HepG2 (cell line): ENCODE data around the gene TCEAL8. TPM values are rescaled to one million over a fixed set of nuclear protein-coding genes. Genes with fewer than 3 reads are reported as not detected.

Source experiments
- ATAC-seq: fragments of 200-7000 bp; cut with Tn5 transposase; 3 replicates; pipeline ENCODE4 v1.9.1; 2020; ENCODE audit warnings: mild to moderate bottlenecking, moderate library complexity
- BruUV-seq: library from RNA; stranded (reverse); fragments of 400-500 nt; replicated peaks from 2 replicates; lab custom pipeline; 2021; lab: Mats Ljungman, UMichigan
- CTCF ChIA-PET: fragments of 300-600 bp; formaldehyde crosslinking; extraction: SDS; loops from one replicate; lab custom pipeline; 2021; ENCODE audit warnings: low total read pairs, inconsistent platforms, low intra/inter-chr PET ratio; lab: Yijun Ruan, JAX
- POLR2A ChIA-PET: fragments of 350-600 bp; sonication (Branson Sonifier 250); formaldehyde crosslinking; loops from one replicate; lab custom pipeline; 2020; ENCODE audit warnings: antibody characterized with exemption, inconsistent platforms; lab: Yijun Ruan, JAX
- DNase-seq: peaks from one replicate; pipeline ENCODE4 v3.0.0-alpha.2; 2015; ENCODE audit warnings: low spot score
- FAIRE-seq: peaks from 3 replicates; lab custom pipeline; 2011; peaks lifted over from hg19 to GRCh38; lab: Jason Lieb, UNC
- H2AFZ ChIP-seq: one replicate; pipeline ENCODE4 v1.6.1; 2011; ENCODE audit warnings: low read length, inconsistent platforms
- H3K27ac ChIP-seq: fragments of 300-600 bp; 3 replicates; pipeline ENCODE4 v1.8.0; 2011; ENCODE audit warnings: mixed run types, mild to moderate bottlenecking, mixed read lengths, low read length, inconsistent platforms; ENCODE audit not compliant: insufficient read depth; ENCODE audit errors: extremely low read length
- H3K27me3 ChIP-seq, 2 experiments: fragments of 200-600 bp in 1 of 2; 2 replicates in 1 of 2; 3 replicates in 1 of 2; pipeline versions ENCODE4 v1.6.0 to v1.8.0; 2011; ENCODE audit warnings: low read length in 2 of 2, mild to moderate bottlenecking in 2 of 2, moderate library complexity in 2 of 2, inconsistent platforms in 1 of 2; ENCODE audit not compliant: insufficient read depth in 2 of 2, control insufficient read depth in 1 of 2
- H3K36me3 ChIP-seq, 2 experiments: fragments of 200-600 bp in 1 of 2; replicated peaks in 1 of 2; 2 replicates in 1 of 2; 3 replicates in 1 of 2; pipeline versions ENCODE4 v1.5.1 to v1.8.0; 2011; ENCODE audit warnings: low read length in 2 of 2, inconsistent platforms in 1 of 2; ENCODE audit not compliant: insufficient read depth in 2 of 2, control insufficient read depth in 1 of 2
- H3K4me1 ChIP-seq: 2 replicates; pipeline ENCODE4 v1.5.1; 2012; ENCODE audit warnings: low read length, inconsistent platforms; ENCODE audit not compliant: insufficient read depth
- H3K4me2 ChIP-seq: 2 replicates; pipeline ENCODE4 v1.6.0; 2011; ENCODE audit warnings: low read depth, low read length, inconsistent platforms
- H3K4me3 ChIP-seq, 3 experiments: fragments of 200-600 bp in 1 of 3; sonication (generic), shearing (Covaris generic) in 1 of 3; replicated peaks in 1 of 3; 2 replicates each; pipeline ENCODE4 v1.5.1; 2011 to 2016; ENCODE audit warnings: low read length in 3 of 3, inconsistent platforms in 2 of 3, low read depth in 2 of 3, mild to moderate bottlenecking in 2 of 3, control low read depth in 1 of 3, mixed read lengths in 1 of 3; ENCODE audit not compliant: insufficient read depth in 1 of 3
- H3K79me2 ChIP-seq: one replicate; pipeline ENCODE4 v1.6.1; 2011; ENCODE audit warnings: low read length, inconsistent platforms; ENCODE audit not compliant: insufficient read depth
- H3K9ac ChIP-seq: 2 replicates; pipeline ENCODE4 v1.6.0; 2011; ENCODE audit warnings: mild to moderate bottlenecking, low read depth, low read length, inconsistent platforms; ENCODE audit not compliant: insufficient read depth
- H3K9me3 ChIP-seq: 2 replicates; pipeline ENCODE4 v1.5.1; 2012; ENCODE audit warnings: mild to moderate bottlenecking, low read length
- H4K20me1 ChIP-seq: 2 replicates; pipeline ENCODE4 v1.6.0; 2011; ENCODE audit warnings: inconsistent platforms, mild to moderate bottlenecking, low read length, moderate library complexity; ENCODE audit not compliant: insufficient read depth
- DR1 ChIP-seq: sonication (generic); formaldehyde crosslinking; IDR thresholded peaks from 2 replicates; pipeline ENCODE4 v1.8.0; 2021; ENCODE audit warnings: mild to moderate bottlenecking, missing genetic modification reagents, inconsistent platforms
- GLI4 ChIP-seq: sonication (generic); formaldehyde crosslinking; IDR thresholded peaks from 2 replicates; pipeline ENCODE4 v1.5.1; 2020; ENCODE audit warnings: missing genetic modification reagents, mild to moderate bottlenecking, moderate library complexity, borderline replicate concordance
- MBNL3 ChIP-seq: fragments of 250-450 bp; sonication (Bioruptor Pico); conservative IDR thresholded peaks from 2 replicates; pipeline ENCODE4 v1.8.0; 2022; ENCODE audit warnings: mild to moderate bottlenecking, inconsistent platforms
- SRSF4 ChIP-seq: fragments of 200-400 bp; formaldehyde crosslinking; IDR thresholded peaks from one replicate; pipeline ENCODE4 v1.6.1; 2018; ENCODE audit warnings: mild to moderate bottlenecking, low read depth, low read length, moderate library complexity; ENCODE audit not compliant: poor library complexity, severe bottlenecking
- ZNF513 ChIP-seq: sonication (generic); formaldehyde crosslinking; conservative IDR thresholded peaks from 2 replicates; pipeline ENCODE4 v1.5.0; 2020; ENCODE audit warnings: missing genetic modification reagents
- ZNF614 ChIP-seq: IDR thresholded peaks from 2 replicates; pipeline ENCODE4 v1.6.1; 2018; ENCODE audit warnings: missing biosample characterization, missing genetic modification reagents, inconsistent platforms, borderline replicate concordance
- WGBS: methylation state at CpG from one replicate; pipeline ENCODE4 v1.1.6; 2017; ENCODE audit warnings: low lambda C conversion rate; 5-methylcytosine and 5-hydroxymethylcytosine counted together
- in situ Hi-C: cut with HindIII; loops from 2 replicates; pipeline ENCODE4 v1.10.0; 2017; ENCODE audit warnings: low pct_unique_long_range_greater_than_20kb; ENCODE audit not compliant: extremely low pct_ligation_motif_present
- intact Hi-C: fragments of 100-400 bp; cut with micrococcal nuclease; formaldehyde crosslinking; loops from one replicate; pipeline ENCODE4 v1.10.0; 2022; ENCODE audit not compliant: unreplicated experiment
- polyA plus RNA-seq, 8 experiments: library from polyadenylated mRNA; depleted of rRNA in 3 of 8; stranded (reverse) in 7 of 8; unstranded in 1 of 8; fragments of >200 nt; fragmentation: Illumina TruSeq in 4 of 8; extraction: Trizol in 4 of 8; gene quantifications; 2 replicates each; pipeline versions ENCODE4 v1.2.1 to v1.2.3, GENCODE V29; 2011 to 2016; ENCODE audit warnings: low read depth in 4 of 8, missing spikeins in 1 of 8, mixed read lengths in 1 of 8; ENCODE audit not compliant: insufficient read depth in 1 of 8
- total RNA-seq, 5 experiments: library from RNA; depleted of rRNA; stranded (reverse); fragments of >200 nt; fragmentation: Illumina TruSeq; extraction: Trizol; gene quantifications; 2 replicates each; pipeline ENCODE4 v1.2.3, GENCODE V29; 2016; ENCODE audit warnings: low read depth in 1 of 5
- TF ChIP-seq, protein P1 (sequence below): sonication (generic); formaldehyde crosslinking; conservative IDR thresholded peaks from 2 replicates; pipeline ENCODE4 v1.8.0; 2022; ENCODE audit warnings: missing genetic modification reagents
- TF ChIP-seq, protein P2 (sequence below): IDR thresholded peaks from 2 replicates; pipeline ENCODE4 v1.6.1; 2012; ENCODE audit warnings: low read length, improper control_type of control experiment

Gene TCEAL8
- total and polyA plus RNA-seq, 2 of the 13 experiments (the other 11 are each of a cell fraction or from before 2014, with no cell fraction given), result 20.0 to 40.8 TPM

GRCh38 chrX:103276581-103277002, 21.6 kb upstream of the TCEAL8 start, which contains the start of gene TCEAL5:
Gene TCEAL5, minus strand, starts transcription at chrX:103276750. Its CDS starts 2,187 bp downstream, at chrX:103274563.
- ChIA-PET CTCF (no interaction called here), POLR2A (no interaction called here)
- no peaks in the 10 kb centered on the region for H3K79me2 ChIP-seq
- H3K36me3 ChIP-seq, result no peaks in the 10 kb centered on the region
- FAIRE-seq, result no peak
- no peak within 1 kb of the TSS for H3K4me3 ChIP-seq
- 6% methylated on average over 5 of the region's 17 CpGs for WGBS
- intact Hi-C loops, result no loop called here
- H3K9ac ChIP-seq, result no peak within 1 kb of the TSS
- no peaks in the 10 kb centered on the region for H3K4me1 ChIP-seq
- no peaks in the 10 kb centered on the region for H3K9me3 ChIP-seq
- H3K27ac ChIP-seq, result no peak within 1 kb of the TSS
- in situ Hi-C loops, result no loop called here
- no peaks in the 10 kb centered on the region for H3K27me3 ChIP-seq
- DNase-seq, result no peak
- no peak for ATAC-seq
- TF ChIP-seq, protein P1, sequence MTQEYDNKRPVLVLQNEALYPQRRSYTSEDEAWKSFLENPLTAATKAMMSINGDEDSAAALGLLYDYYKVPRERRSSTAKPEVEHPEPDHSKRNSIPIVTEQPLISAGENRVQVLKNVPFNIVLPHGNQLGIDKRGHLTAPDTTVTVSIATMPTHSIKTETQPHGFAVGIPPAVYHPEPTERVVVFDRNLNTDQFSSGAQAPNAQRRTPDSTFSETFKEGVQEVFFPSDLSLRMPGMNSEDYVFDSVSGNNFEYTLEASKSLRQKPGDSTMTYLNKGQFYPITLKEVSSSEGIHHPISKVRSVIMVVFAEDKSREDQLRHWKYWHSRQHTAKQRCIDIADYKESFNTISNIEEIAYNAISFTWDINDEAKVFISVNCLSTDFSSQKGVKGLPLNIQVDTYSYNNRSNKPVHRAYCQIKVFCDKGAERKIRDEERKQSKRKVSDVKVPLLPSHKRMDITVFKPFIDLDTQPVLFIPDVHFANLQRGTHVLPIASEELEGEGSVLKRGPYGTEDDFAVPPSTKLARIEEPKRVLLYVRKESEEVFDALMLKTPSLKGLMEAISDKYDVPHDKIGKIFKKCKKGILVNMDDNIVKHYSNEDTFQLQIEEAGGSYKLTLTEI (CRISPR knock-in tag), result no peak
- TF ChIP-seq DR1 (CRISPR knock-in tag) (no peak), GLI4 (CRISPR knock-in tag) (no peak), ZNF513 (CRISPR knock-in tag) (no peak), MBNL3 (no peak), SRSF4 (no peak), ZNF614 (no peak)
- TF ChIP-seq, protein P2, sequence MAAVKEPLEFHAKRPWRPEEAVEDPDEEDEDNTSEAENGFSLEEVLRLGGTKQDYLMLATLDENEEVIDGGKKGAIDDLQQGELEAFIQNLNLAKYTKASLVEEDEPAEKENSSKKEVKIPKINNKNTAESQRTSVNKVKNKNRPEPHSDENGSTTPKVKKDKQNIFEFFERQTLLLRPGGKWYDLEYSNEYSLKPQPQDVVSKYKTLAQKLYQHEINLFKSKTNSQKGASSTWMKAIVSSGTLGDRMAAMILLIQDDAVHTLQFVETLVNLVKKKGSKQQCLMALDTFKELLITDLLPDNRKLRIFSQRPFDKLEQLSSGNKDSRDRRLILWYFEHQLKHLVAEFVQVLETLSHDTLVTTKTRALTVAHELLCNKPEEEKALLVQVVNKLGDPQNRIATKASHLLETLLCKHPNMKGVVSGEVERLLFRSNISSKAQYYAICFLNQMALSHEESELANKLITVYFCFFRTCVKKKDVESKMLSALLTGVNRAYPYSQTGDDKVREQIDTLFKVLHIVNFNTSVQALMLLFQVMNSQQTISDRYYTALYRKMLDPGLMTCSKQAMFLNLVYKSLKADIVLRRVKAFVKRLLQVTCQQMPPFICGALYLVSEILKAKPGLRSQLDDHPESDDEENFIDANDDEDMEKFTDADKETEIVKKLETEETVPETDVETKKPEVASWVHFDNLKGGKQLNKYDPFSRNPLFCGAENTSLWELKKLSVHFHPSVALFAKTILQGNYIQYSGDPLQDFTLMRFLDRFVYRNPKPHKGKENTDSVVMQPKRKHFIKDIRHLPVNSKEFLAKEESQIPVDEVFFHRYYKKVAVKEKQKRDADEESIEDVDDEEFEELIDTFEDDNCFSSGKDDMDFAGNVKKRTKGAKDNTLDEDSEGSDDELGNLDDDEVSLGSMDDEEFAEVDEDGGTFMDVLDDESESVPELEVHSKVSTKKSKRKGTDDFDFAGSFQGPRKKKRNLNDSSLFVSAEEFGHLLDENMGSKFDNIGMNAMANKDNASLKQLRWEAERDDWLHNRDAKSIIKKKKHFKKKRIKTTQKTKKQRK, result no peak
- BruUV-seq, result no TSS peak
- no peaks in the 10 kb centered on the region for H4K20me1 ChIP-seq
- no peak within 1 kb of the TSS for H3K4me2 ChIP-seq
- no peak within 1 kb of the TSS for H2AFZ ChIP-seq
